Raji (cell line): ENCODE results near the gene DOCK9.

Experiments used
- POLR2A ChIP-seq: IDR thresholded peaks from 2 replicates; pipeline ENCODE4 v1.6.1; 2011; ENCODE audit warnings: low read depth, low read length, control low read depth; ENCODE audit not compliant: insufficient read depth

Gene DOCK9

GRCh38 chr13:98970330-98970729, 7.5 kb downstream of the DOCK9 start:
- no peak for TF ChIP-seq POLR2A

- no peak for TF ChIP-seq POLR2A
Measured at GRCh38 chr13:98967491-98967890, 10.4 kb downstream of the DOCK9 start.

GRCh38 chr13:98966019-98966418, 11.8 kb downstream of the DOCK9 start:
- no peak for TF ChIP-seq POLR2A

GRCh38 chr13:98965325-98965724, 12.5 kb downstream of the DOCK9 start:
- TF ChIP-seq POLR2A = no peak

GRCh38 chr13:98963917-98964316, 13.9 kb downstream of the DOCK9 start:
- TF ChIP-seq POLR2A = no peak

GRCh38 chr13:98962901-98963590, 14.8 kb downstream of the DOCK9 start:
- no peak for TF ChIP-seq POLR2A

GRCh38 chr13:98961503-98962105, 16.3 kb downstream of the DOCK9 start:
- no peak for TF ChIP-seq POLR2A

GRCh38 chr13:98960606-98961502, 17.0 kb downstream of the DOCK9 start:
- no peak for TF ChIP-seq POLR2A

- no peak for TF ChIP-seq POLR2A
Measured at GRCh38 chr13:98959786-98960605, 17.9 kb downstream of the DOCK9 start.

GRCh38 chr13:98959291-98959690, 18.6 kb downstream of the DOCK9 start:
- TF ChIP-seq POLR2A = no peak

- no peak for TF ChIP-seq POLR2A
Measured at GRCh38 chr13:98958443-98958794, 19.4 kb downstream of the DOCK9 start.

GRCh38 chr13:98957731-98958442, 20.0 kb downstream of the DOCK9 start:
- TF ChIP-seq POLR2A = no peak

GRCh38 chr13:98955336-98955735, 22.5 kb downstream of the DOCK9 start:
- no peak for TF ChIP-seq POLR2A

GRCh38 chr13:98954313-98954712, 23.6 kb downstream of the DOCK9 start:
- TF ChIP-seq POLR2A = no peak
